HG02798 (cell line): ENCODE data around the gene INMT.
"Not testable (repeated sequence)": the region's sequence is repeated elsewhere in the genome, so short reads cannot be mapped to it uniquely, and the experiment has no call there.

Experiments
- ATAC-seq: cut with Tn5 transposase; IDR thresholded peaks from one replicate; pipeline ENCODE4 v1.9.1; 2021; ENCODE audit warnings: mild to moderate bottlenecking; ENCODE audit not compliant: unreplicated experiment, poor library complexity

INMT gene

GRCh38 chr7:30751696-30752273 lies at the start of gene INMT:
Gene INMT (plus strand): TSS chr7:30752135. CDS start chr7:30752151, 16 bp downstream.
- no peak for ATAC-seq

GRCh38 chr7:30702200-30702599 lies 49.7 kb upstream of the INMT start:
- no peak for ATAC-seq

- no peak for ATAC-seq
These were observed 48.2 kb upstream of the INMT start for GRCh38 chr7:30703756-30704155.

GRCh38 chr7:30705008-30705407 lies 46.9 kb upstream of the INMT start:
- ATAC-seq = no peak

GRCh38 chr7:30705596-30705995 lies 46.3 kb upstream of the INMT start:
- no peak for ATAC-seq

- ATAC-seq = no peak
These were observed 45.6 kb upstream of the INMT start for GRCh38 chr7:30706316-30706715.

GRCh38 chr7:30706908-30707307 lies 45.0 kb upstream of the INMT start:
- no peak for ATAC-seq

- ATAC-seq = no peak
These were observed 44.3 kb upstream of the INMT start for GRCh38 chr7:30707391-30708357.

GRCh38 chr7:30708412-30708811 lies 43.5 kb upstream of the INMT start:
- ATAC-seq = no peak

- no peak for ATAC-seq
These were observed 43.0 kb upstream of the INMT start for GRCh38 chr7:30708983-30709382.

- no peak for ATAC-seq
These were observed 42.4 kb upstream of the INMT start for GRCh38 chr7:30709549-30709948.

- no peak for ATAC-seq
These were observed 41.3 kb upstream of the INMT start for GRCh38 chr7:30710669-30711068.

- no peak for ATAC-seq
These were observed 38.5 kb upstream of the INMT start for GRCh38 chr7:30713392-30713791.

- ATAC-seq = no peak
These were observed 37.8 kb upstream of the INMT start for GRCh38 chr7:30714129-30714528.

GRCh38 chr7:30717181-30717580 lies 34.8 kb upstream of the INMT start:
- no peak for ATAC-seq

- not testable (repeated sequence) for ATAC-seq
These were observed 32.5 kb upstream of the INMT start for GRCh38 chr7:30719434-30719833.

GRCh38 chr7:30721211-30721610 lies 30.7 kb upstream of the INMT start:
- no peak for ATAC-seq

GRCh38 chr7:30722187-30722586 lies 29.7 kb upstream of the INMT start:
- no peak for ATAC-seq

GRCh38 chr7:30722671-30723070 lies 29.3 kb upstream of the INMT start:
- no peak for ATAC-seq

GRCh38 chr7:30723776-30724175 lies 28.2 kb upstream of the INMT start:
- ATAC-seq = no peak

- ATAC-seq = no peak
These were observed 25.5 kb upstream of the INMT start for GRCh38 chr7:30726296-30727006.
